ENCODE results near the gene ATF7IP2.
"Not testable (repeated sequence)": the region's sequence is repeated elsewhere in the genome, so short reads cannot be mapped to it uniquely, and the experiment has no call there.

The ATF7IP2 gene

GRCh38 chr16:10387188-10387617 is 1.3 kb downstream of the ATF7IP2 start:
- Histone ChIP-seq H3K9me3 (ENCODE audit: control insufficient read depth, insufficient read depth, low read length) (no peaks in the 10 kb centered on the region), H3K4me1 (ENCODE audit: control insufficient read depth, insufficient read depth, low read length) (peaks cover 8% of the 10 kb centered on the region), H3K27me3 (ENCODE audit: control insufficient read depth, insufficient read depth, low read length) (no peaks in the 10 kb centered on the region), H3K36me3 (ENCODE audit: control insufficient read depth, insufficient read depth, low read length) (no peaks in the 10 kb centered on the region), H3K4me3 (ENCODE audit: low read depth, low read length) (peak overlapping the region; percentile 89), H3K9ac (ENCODE audit: low read depth, low read length) (peak overlapping the region; percentile 79)

- Histone ChIP-seq H3K9me3 (ENCODE audit: control insufficient read depth, insufficient read depth, low read length) (no peaks in the 10 kb centered on the region), H3K9ac (ENCODE audit: low read depth, low read length) (no peak overlapping the region), H3K4me3 (ENCODE audit: low read depth, low read length) (no peak overlapping the region), H3K36me3 (ENCODE audit: control insufficient read depth, insufficient read depth, low read length) (no peaks in the 10 kb centered on the region), H3K27me3 (ENCODE audit: control insufficient read depth, insufficient read depth, low read length) (no peaks in the 10 kb centered on the region), H3K4me1 (ENCODE audit: control insufficient read depth, insufficient read depth, low read length) (peaks cover 5% of the 10 kb centered on the region)
Observed at GRCh38 chr16:10388988-10389387, 3.1 kb downstream of the ATF7IP2 start.

- H3K27me3 ChIP-seq (ENCODE audit: control insufficient read depth, insufficient read depth, low read length): no peaks in the 10 kb centered on the region
- H3K9ac ChIP-seq (ENCODE audit: low read depth, low read length): no peak overlapping the region
- no peaks in the 10 kb centered on the region for H3K36me3 ChIP-seq (ENCODE audit: control insufficient read depth, insufficient read depth, low read length)
- no peaks in the 10 kb centered on the region for H3K9me3 ChIP-seq (ENCODE audit: control insufficient read depth, insufficient read depth, low read length)
- H3K4me3 ChIP-seq (ENCODE audit: low read depth, low read length): no peak overlapping the region
- H3K4me1 ChIP-seq (ENCODE audit: control insufficient read depth, insufficient read depth, low read length): peaks cover 5% of the 10 kb centered on the region
Observed at GRCh38 chr16:10390330-10390729, 4.5 kb downstream of the ATF7IP2 start.

- Histone ChIP-seq H3K27me3 (ENCODE audit: control insufficient read depth, insufficient read depth, low read length) (no peaks in the 10 kb centered on the region), H3K9me3 (ENCODE audit: control insufficient read depth, insufficient read depth, low read length) (no peaks in the 10 kb centered on the region), H3K4me3 (ENCODE audit: low read depth, low read length) (no peak overlapping the region), H3K9ac (ENCODE audit: low read depth, low read length) (no peak overlapping the region), H3K4me1 (ENCODE audit: control insufficient read depth, insufficient read depth, low read length) (peaks cover 5% of the 10 kb centered on the region), H3K36me3 (ENCODE audit: control insufficient read depth, insufficient read depth, low read length) (no peaks in the 10 kb centered on the region)
Observed at GRCh38 chr16:10390867-10391266, 5.0 kb downstream of the ATF7IP2 start.

- H3K27me3 ChIP-seq (ENCODE audit: control insufficient read depth, insufficient read depth, low read length): no peaks in the 10 kb centered on the region
- H3K36me3 ChIP-seq (ENCODE audit: control insufficient read depth, insufficient read depth, low read length): no peaks in the 10 kb centered on the region
- H3K9ac ChIP-seq (ENCODE audit: low read depth, low read length): no peak overlapping the region
- no peak overlapping the region for H3K4me3 ChIP-seq (ENCODE audit: low read depth, low read length)
- peaks cover 5% of the 10 kb centered on the region for H3K4me1 ChIP-seq (ENCODE audit: control insufficient read depth, insufficient read depth, low read length)
- H3K9me3 ChIP-seq (ENCODE audit: control insufficient read depth, insufficient read depth, low read length): no peaks in the 10 kb centered on the region
Observed at GRCh38 chr16:10391339-10391738, 5.5 kb downstream of the ATF7IP2 start.

GRCh38 chr16:10402975-10403374 is 17.1 kb downstream of the ATF7IP2 start:
- Histone ChIP-seq H3K27me3 (ENCODE audit: control insufficient read depth, insufficient read depth, low read length) (no peaks in the 10 kb centered on the region), H3K9ac (ENCODE audit: low read depth, low read length) (no peak overlapping the region), H3K4me1 (ENCODE audit: control insufficient read depth, insufficient read depth, low read length) (no peaks in the 10 kb centered on the region), H3K4me3 (ENCODE audit: low read depth, low read length) (no peak overlapping the region), H3K9me3 (ENCODE audit: control insufficient read depth, insufficient read depth, low read length) (no peaks in the 10 kb centered on the region), H3K36me3 (ENCODE audit: control insufficient read depth, insufficient read depth, low read length) (no peaks in the 10 kb centered on the region)

- no peaks in the 10 kb centered on the region for H3K27me3 ChIP-seq (ENCODE audit: control insufficient read depth, insufficient read depth, low read length)
- H3K9ac ChIP-seq (ENCODE audit: low read depth, low read length): no peak overlapping the region
- no peak overlapping the region for H3K4me3 ChIP-seq (ENCODE audit: low read depth, low read length)
- H3K9me3 ChIP-seq (ENCODE audit: control insufficient read depth, insufficient read depth, low read length): peaks cover 7% of the 10 kb centered on the region
- no peaks in the 10 kb centered on the region for H3K4me1 ChIP-seq (ENCODE audit: control insufficient read depth, insufficient read depth, low read length)
- no peaks in the 10 kb centered on the region for H3K36me3 ChIP-seq (ENCODE audit: control insufficient read depth, insufficient read depth, low read length)
Observed at GRCh38 chr16:10405386-10405939, 19.6 kb downstream of the ATF7IP2 start.

GRCh38 chr16:10408824-10409381 is 23.0 kb downstream of the ATF7IP2 start:
- H3K27me3 ChIP-seq (ENCODE audit: control insufficient read depth, insufficient read depth, low read length): no peaks in the 10 kb centered on the region
- no peak overlapping the region for H3K9ac ChIP-seq (ENCODE audit: low read depth, low read length)
- peaks cover 7% of the 10 kb centered on the region for H3K9me3 ChIP-seq (ENCODE audit: control insufficient read depth, insufficient read depth, low read length)
- H3K4me3 ChIP-seq (ENCODE audit: low read depth, low read length): no peak overlapping the region
- H3K4me1 ChIP-seq (ENCODE audit: control insufficient read depth, insufficient read depth, low read length): no peaks in the 10 kb centered on the region
- no peaks in the 10 kb centered on the region for H3K36me3 ChIP-seq (ENCODE audit: control insufficient read depth, insufficient read depth, low read length)

- not testable (repeated sequence) for H3K36me3 ChIP-seq (ENCODE audit: control insufficient read depth, insufficient read depth, low read length); H3K9me3 ChIP-seq (ENCODE audit: control insufficient read depth, insufficient read depth, low read length)
Observed at GRCh38 chr16:10409713-10410112, 23.9 kb downstream of the ATF7IP2 start.

GRCh38 chr16:10410469-10410868 is 24.6 kb downstream of the ATF7IP2 start:
- H3K27me3 ChIP-seq (ENCODE audit: control insufficient read depth, insufficient read depth, low read length): no peaks in the 10 kb centered on the region
- no peaks in the 10 kb centered on the region for H3K4me1 ChIP-seq (ENCODE audit: control insufficient read depth, insufficient read depth, low read length)
- H3K9ac ChIP-seq (ENCODE audit: low read depth, low read length): no peak overlapping the region
- no peaks in the 10 kb centered on the region for H3K36me3 ChIP-seq (ENCODE audit: control insufficient read depth, insufficient read depth, low read length)
- H3K9me3 ChIP-seq (ENCODE audit: control insufficient read depth, insufficient read depth, low read length): peaks cover 7% of the 10 kb centered on the region
- H3K4me3 ChIP-seq (ENCODE audit: low read depth, low read length): no peak overlapping the region

More at GRCh38 chr16:10409713-10410112, 23.9 kb downstream of the ATF7IP2 start:
- H3K4me3 ChIP-seq (ENCODE audit: low read depth, low read length); H3K9ac ChIP-seq (ENCODE audit: low read depth, low read length); H3K4me1 ChIP-seq (ENCODE audit: control insufficient read depth, insufficient read depth, low read length); H3K27me3 ChIP-seq (ENCODE audit: control insufficient read depth, insufficient read depth, low read length): not testable (repeated sequence)

- H3K4me1 ChIP-seq (ENCODE audit: control insufficient read depth, insufficient read depth, low read length): no peaks in the 10 kb centered on the region
- no peak overlapping the region for H3K9ac ChIP-seq (ENCODE audit: low read depth, low read length)
- H3K36me3 ChIP-seq (ENCODE audit: control insufficient read depth, insufficient read depth, low read length): no peaks in the 10 kb centered on the region
- no peak overlapping the region for H3K4me3 ChIP-seq (ENCODE audit: low read depth, low read length)
- H3K27me3 ChIP-seq (ENCODE audit: control insufficient read depth, insufficient read depth, low read length): no peaks in the 10 kb centered on the region
- peaks cover 11% of the 10 kb centered on the region for H3K9me3 ChIP-seq (ENCODE audit: control insufficient read depth, insufficient read depth, low read length)
Observed at GRCh38 chr16:10412935-10413601, 27.2 kb downstream of the ATF7IP2 start.

GRCh38 chr16:10418204-10418603 is 32.3 kb downstream of the ATF7IP2 start:
- H3K4me3 ChIP-seq (ENCODE audit: low read depth, low read length); H3K9me3 ChIP-seq (ENCODE audit: control insufficient read depth, insufficient read depth, low read length); H3K36me3 ChIP-seq (ENCODE audit: control insufficient read depth, insufficient read depth, low read length); H3K9ac ChIP-seq (ENCODE audit: low read depth, low read length); H3K4me1 ChIP-seq (ENCODE audit: control insufficient read depth, insufficient read depth, low read length); H3K27me3 ChIP-seq (ENCODE audit: control insufficient read depth, insufficient read depth, low read length): not testable (repeated sequence)
